22Rv1 (cell line): ENCODE results near the gene ARHGAP9.

Source experiments
- H3K27ac ChIP-seq: fragments of 450-650 bp; 2 replicates; pipeline ENCODE4 v1.5.1; 2017
- CTCF ChIP-seq: fragments of 450-650 bp; IDR thresholded peaks from 2 replicates; pipeline ENCODE4 v1.5.1; 2017; ENCODE audit warnings: mild to moderate bottlenecking
- ZFX ChIP-seq: fragments of 450-650 bp; IDR thresholded peaks from 2 replicates; pipeline ENCODE4 v1.6.1; 2017; ENCODE audit warnings: antibody characterized with exemption, borderline replicate concordance

Gene ARHGAP9

GRCh38 chr12:57490126-57490525 is 10.5 kb upstream of the ARHGAP9 start:
- TF ChIP-seq CTCF (no peak), ZFX (no peak)
- H3K27ac ChIP-seq, result no peak overlapping the region

GRCh38 chr12:57489157-57489641 is 9.5 kb upstream of the ARHGAP9 start:
- peak overlapping the region; percentile 76 for H3K27ac ChIP-seq
- TF ChIP-seq ZFX (no peak), CTCF (no peak)

GRCh38 chr12:57488402-57489156 is 8.9 kb upstream of the ARHGAP9 start:
- TF ChIP-seq CTCF (no peak), ZFX (no peak)
- peak overlapping the region; percentile 76 for H3K27ac ChIP-seq

- peak; percentile 56 for TF ChIP-seq CTCF
- TF ChIP-seq ZFX, result no peak
- H3K27ac ChIP-seq, result peak within 1 kb of the TSS; percentile 76
Measured at GRCh38 chr12:57487597-57488401, 8.1 kb upstream of the ARHGAP9 start, which contains the start of gene MARS1. TSS of gene MARS1 (plus strand) at chr12:57488068. CDS start at chr12:57488091, 23 bp downstream.

- TF ChIP-seq ZFX (no peak), CTCF (no peak)
- peak overlapping the region; percentile 76 for H3K27ac ChIP-seq
Measured at GRCh38 chr12:57487055-57487596, 7.5 kb upstream of the ARHGAP9 start.

GRCh38 chr12:57485695-57486094 is 6.0 kb upstream of the ARHGAP9 start:
- H3K27ac ChIP-seq, result no peak overlapping the region
- TF ChIP-seq ZFX, result no peak
- TF ChIP-seq CTCF, result no peak
